ENCODE data around the gene ACTR2.

DNA sequence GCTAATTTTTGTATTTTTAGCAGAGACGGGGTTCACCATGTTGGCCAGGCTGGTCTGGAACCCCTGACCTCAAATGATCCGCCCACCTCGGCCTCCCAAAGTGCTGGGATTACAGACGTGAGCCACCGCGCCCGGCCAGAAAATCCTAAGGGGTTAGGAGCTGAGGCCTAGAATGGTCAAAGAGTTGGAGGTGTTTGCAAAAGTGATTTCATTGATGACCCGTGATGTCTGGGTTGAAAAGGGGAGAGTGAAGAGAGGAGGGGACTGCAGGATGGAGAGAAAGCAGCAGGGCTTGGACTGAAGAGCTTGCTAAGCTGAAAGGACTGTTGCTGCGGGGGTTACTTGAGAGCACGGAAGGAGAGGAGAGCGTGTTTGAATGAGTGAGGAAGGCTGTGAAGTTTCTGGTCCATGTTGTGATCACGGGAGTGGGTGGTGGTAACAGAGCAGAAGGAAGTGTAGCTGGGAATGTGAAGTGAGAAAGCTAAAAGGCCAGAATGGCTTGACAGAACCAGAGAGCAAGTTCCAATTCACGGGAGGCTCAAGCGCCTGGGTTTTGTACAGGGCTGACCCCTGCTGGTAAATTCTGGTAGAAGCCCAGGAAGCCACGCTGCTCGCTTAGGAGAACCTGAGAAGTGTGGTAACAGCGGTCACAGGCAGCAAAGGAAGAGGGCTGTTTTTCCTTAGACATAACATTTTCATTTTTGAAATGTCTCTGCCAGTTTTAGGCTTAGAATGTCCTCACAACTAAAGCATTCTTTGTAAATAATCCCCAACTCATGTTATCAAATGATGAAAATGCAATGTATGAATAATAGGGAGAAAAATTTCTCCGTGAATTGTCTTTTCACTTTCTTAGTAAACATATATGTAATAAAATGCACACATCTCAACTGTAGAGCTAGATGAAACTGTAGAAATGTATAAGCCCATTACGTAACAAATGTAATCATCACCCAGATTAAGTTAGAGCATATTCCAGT is 40.5 kb upstream of the ACTR2 start:
- TF ChIP-seq, protein P1, sequence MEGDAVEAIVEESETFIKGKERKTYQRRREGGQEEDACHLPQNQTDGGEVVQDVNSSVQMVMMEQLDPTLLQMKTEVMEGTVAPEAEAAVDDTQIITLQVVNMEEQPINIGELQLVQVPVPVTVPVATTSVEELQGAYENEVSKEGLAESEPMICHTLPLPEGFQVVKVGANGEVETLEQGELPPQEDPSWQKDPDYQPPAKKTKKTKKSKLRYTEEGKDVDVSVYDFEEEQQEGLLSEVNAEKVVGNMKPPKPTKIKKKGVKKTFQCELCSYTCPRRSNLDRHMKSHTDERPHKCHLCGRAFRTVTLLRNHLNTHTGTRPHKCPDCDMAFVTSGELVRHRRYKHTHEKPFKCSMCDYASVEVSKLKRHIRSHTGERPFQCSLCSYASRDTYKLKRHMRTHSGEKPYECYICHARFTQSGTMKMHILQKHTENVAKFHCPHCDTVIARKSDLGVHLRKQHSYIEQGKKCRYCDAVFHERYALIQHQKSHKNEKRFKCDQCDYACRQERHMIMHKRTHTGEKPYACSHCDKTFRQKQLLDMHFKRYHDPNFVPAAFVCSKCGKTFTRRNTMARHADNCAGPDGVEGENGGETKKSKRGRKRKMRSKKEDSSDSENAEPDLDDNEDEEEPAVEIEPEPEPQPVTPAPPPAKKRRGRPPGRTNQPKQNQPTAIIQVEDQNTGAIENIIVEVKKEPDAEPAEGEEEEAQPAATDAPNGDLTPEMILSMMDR (conservative IDR thresholded peaks at IDR 0.05), result peak; percentile 81
- no peak for TF ChIP-seq EZH2 (IDR thresholded peaks at IDR 0.05; ENCODE audit: low read depth)
